Measurements from ENCODE around the gene PRR19.
"Not testable (repeated sequence)": the region's sequence is repeated elsewhere in the genome, so short reads cannot be mapped to it uniquely, and the experiment has no call there.

The PRR19 gene

DNA sequence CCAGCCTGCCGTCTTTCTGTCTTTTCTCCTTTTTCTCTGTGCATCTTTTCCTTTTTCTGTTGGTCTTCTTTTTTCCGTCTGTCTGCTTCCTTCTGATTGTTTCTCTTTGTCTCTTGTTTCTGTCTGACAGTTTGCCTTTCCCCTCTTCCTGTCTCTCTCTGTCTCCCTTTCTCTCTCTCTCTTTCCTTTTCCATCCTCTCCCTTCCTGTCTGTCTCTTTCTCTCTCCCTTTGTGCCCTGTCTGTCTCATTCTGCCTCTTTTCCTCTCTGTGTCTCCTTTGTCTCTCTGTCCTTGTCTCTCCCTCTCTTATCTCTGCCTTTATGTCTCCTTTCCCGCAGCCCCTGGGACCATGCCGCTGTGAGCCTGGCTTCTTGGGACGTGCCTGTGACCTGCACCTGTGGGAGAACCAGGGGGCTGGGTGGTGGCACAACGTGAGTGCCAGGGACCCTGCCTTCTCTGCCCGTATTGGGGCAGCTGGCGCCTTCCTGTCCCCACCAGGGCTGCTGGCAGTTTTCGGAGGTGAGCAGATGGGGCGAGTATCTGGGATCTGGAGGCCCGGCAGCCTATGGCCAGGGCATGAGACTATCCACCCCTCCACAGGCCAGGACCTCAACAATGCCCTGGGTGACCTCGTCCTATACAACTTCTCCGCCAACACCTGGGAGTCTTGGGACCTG is 32.9 kb downstream of the PRR19 start:
- DNase-seq (ENCODE audit: low spot score): no peak
- H3K27ac ChIP-seq: no peak overlapping the region
- no peak for TF ChIP-seq CTCF (IDR thresholded peaks at IDR 0.05)
- H3K4me3 ChIP-seq: no peak overlapping the region

- DNase-seq (ENCODE audit: low spot score): no peak
- TF ChIP-seq CTCF (IDR thresholded peaks at IDR 0.05): no peak
- H3K4me3 ChIP-seq: no peak overlapping the region
- no peak overlapping the region for H3K27ac ChIP-seq
These were observed 33.5 kb downstream of the PRR19 start for GRCh38 chr19:42335374-42335936.

DNA sequence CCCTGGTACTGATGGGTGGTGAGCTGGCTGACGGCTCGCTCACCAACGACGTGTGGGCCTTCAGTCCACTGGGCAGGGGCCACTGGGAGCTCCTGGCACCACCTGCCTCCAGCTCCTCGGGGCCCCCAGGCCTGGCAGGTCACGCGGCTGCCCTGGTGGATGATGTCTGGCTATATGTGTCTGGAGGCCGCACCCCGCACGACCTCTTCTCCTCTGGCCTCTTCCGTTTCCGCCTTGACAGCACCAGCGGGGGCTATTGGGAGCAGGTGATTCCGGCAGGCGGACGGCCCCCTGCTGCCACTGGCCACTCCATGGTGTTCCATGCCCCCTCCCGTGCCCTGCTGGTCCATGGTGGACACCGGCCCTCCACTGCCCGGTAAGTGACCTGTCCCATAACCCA is 34.0 kb downstream of the PRR19 start:
- DNase-seq (ENCODE audit: low spot score): no peak
- no peak overlapping the region for H3K4me3 ChIP-seq
- no peak for TF ChIP-seq CTCF (IDR thresholded peaks at IDR 0.05)
- no peak overlapping the region for H3K27ac ChIP-seq

DNA sequence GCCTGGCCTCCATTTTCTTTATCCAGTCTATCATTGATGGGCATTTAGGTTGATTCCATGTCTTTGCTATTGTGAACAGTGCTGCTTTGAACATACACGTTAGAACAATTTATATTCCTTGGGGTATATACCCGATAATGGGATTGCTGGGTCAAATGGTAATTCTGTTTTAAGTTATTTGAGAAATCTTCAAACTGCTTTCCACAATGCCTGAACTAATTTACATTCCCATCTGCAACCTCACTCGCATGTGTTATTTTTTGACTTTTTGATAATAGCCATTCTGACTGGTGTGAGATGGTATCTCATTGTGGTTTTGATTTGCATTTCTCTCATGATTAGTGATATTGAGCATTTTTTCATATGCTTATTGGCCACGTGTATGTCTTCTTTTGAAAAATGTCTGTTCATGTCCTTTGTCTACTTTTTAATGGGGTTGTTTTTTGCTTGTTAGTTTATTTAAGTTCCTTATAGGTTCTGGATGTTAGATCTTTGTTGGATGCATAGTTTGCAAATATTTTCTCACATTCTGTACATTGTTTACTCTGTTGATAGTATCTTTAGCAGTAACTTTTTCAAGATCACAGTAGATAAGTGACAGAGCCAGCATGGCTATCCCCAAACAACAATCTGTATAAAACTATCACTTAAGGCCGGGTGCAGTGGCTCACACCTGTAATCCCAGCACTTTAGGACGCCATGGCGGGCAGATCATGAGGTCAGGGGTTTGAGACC is 37.4 kb downstream of the PRR19 start:
- not testable (repeated sequence) for H3K27ac ChIP-seq; H3K4me3 ChIP-seq; DNase-seq (ENCODE audit: low spot score)

DNA sequence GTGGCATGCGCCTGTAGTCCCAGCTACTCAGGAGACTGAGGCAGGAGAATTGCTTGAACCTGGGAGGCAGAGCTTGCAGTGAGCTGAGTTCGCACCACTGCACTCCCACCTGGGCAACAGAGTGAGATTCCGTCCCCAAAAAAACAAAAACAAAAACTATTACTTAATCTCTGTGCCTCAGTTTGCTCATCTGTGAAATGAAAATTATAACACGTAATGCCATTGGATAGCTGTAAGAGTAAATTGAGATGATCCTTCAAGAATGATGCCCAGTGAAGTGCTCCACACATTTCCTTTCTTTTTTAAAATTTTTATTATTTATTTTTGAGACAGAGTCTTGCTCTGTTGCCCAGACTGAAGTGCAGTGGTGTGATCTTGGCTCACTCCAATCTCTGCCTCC is 38.0 kb downstream of the PRR19 start:
- not testable (repeated sequence) for DNase-seq (ENCODE audit: low spot score); H3K4me3 ChIP-seq; H3K27ac ChIP-seq

DNA sequence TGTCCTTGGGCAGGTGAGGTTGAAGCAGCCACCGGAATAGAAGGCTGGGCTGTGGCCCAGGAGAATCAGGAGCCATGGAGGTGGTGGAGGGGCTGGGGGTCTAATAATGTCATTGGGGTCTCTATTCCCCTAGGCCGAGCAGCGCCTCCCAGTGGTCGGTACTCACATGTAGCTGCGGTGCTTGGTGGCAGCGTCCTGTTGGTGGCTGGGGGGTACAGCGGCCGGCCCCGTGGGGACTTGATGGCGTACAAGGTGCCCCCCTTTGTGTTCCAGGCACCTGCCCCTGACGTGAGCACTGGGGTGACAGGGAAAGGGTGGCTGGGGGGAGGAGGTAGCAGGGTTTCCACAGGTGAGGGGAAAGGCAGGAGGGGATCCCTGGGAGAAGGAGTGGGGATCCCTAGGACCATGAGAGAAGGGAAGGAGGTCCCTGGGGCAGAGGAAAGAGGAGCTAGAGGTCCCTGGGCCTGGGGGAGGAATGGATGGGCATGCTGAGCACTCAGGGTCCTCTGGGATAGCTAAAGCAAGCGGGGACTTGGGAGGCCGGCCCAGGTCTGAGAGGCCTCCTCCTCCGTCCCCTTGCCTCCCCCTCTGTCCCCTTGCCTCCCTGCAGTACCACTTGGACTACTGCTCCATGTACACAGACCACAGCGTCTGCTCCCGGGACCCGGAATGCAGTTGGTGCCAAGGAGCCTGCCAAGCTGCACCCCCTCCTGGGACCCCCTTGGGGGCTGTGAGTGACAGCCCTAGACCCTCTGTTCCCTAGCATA is 41.6 kb downstream of the PRR19 start:
- Histone ChIP-seq H3K4me3 (no peak overlapping the region), H3K27ac (no peak overlapping the region)
- no peak for DNase-seq (ENCODE audit: low spot score)
- TF ChIP-seq CTCF (IDR thresholded peaks at IDR 0.05): no peak

GRCh38 chr19:42344336-42344893 is 42.5 kb downstream of the PRR19 start:
- TF ChIP-seq CTCF (IDR thresholded peaks at IDR 0.05): no peak
- no peak for DNase-seq (ENCODE audit: low spot score)
- Histone ChIP-seq H3K27ac (no peak overlapping the region), H3K4me3 (no peak overlapping the region)

Data from coronary artery (tissue), 2 donors.